ENCODE measurements around the gene PAPPA. TPM values are rescaled to one million over a fixed set of nuclear protein-coding genes. Genes with fewer than 3 reads are reported as not detected.

PAPPA gene
- total RNA-seq, 1 donor from 2014 or later: not detected

- intact Hi-C loops (cut with micrococcal nuclease): no loop called here
Observed at GRCh38 chr9:116178481-116179211, 25.1 kb downstream of the PAPPA start.

GRCh38 chr9:116179568-116179967 lies 26.0 kb downstream of the PAPPA start:
- intact Hi-C loops (cut with micrococcal nuclease): no loop called here

- intact Hi-C loops (cut with micrococcal nuclease): no loop called here
Observed at GRCh38 chr9:116181853-116182610, 28.4 kb downstream of the PAPPA start.

GRCh38 chr9:116182876-116183275 lies 29.3 kb downstream of the PAPPA start:
- intact Hi-C loops (cut with micrococcal nuclease): no loop called here

GRCh38 chr9:116187570-116188170 lies 34.1 kb downstream of the PAPPA start:
- intact Hi-C loops (cut with micrococcal nuclease): no loop called here

- intact Hi-C loops (cut with micrococcal nuclease): no loop called here
Observed at GRCh38 chr9:116189683-116190082, 36.1 kb downstream of the PAPPA start.

- intact Hi-C loops (cut with micrococcal nuclease): no loop called here
Observed at GRCh38 chr9:116190637-116191396, 37.2 kb downstream of the PAPPA start.

GRCh38 chr9:116191576-116192415 lies 38.2 kb downstream of the PAPPA start:
- intact Hi-C loops (cut with micrococcal nuclease): no loop called here

- intact Hi-C loops (cut with micrococcal nuclease): no loop called here
Observed at GRCh38 chr9:116193636-116194035, 40.0 kb downstream of the PAPPA start.

GRCh38 chr9:116196806-116197205 lies 43.2 kb downstream of the PAPPA start:
- intact Hi-C loops (cut with micrococcal nuclease): no loop called here

GRCh38 chr9:116198344-116198743 lies 44.8 kb downstream of the PAPPA start:
- intact Hi-C loops (cut with micrococcal nuclease): no loop called here

GRCh38 chr9:116202219-116202912 lies 48.8 kb downstream of the PAPPA start:
- intact Hi-C loops (cut with micrococcal nuclease): no loop called here

- intact Hi-C loops (cut with micrococcal nuclease): no loop called here
Observed at GRCh38 chr9:116204252-116204882, 50.8 kb downstream of the PAPPA start.

- intact Hi-C loops (cut with micrococcal nuclease): no loop called here
Observed at GRCh38 chr9:116207371-116208111, 54.0 kb downstream of the PAPPA start.

- intact Hi-C loops (cut with micrococcal nuclease): no loop called here
Observed at GRCh38 chr9:116208417-116209232, 55.0 kb downstream of the PAPPA start.

GRCh38 chr9:116209414-116210116 lies 56.0 kb downstream of the PAPPA start:
- intact Hi-C loops (cut with micrococcal nuclease): no loop called here

- intact Hi-C loops (cut with micrococcal nuclease): no loop called here
Observed at GRCh38 chr9:116212986-116213692, 59.5 kb downstream of the PAPPA start.
